Measurements from ENCODE around the gene MFSD8.
"Not testable (repeated sequence)": the region's sequence is repeated elsewhere in the genome, so short reads cannot be mapped to it uniquely, and the experiment has no call there.

Gene MFSD8

GRCh38 chr4:127931836-127932235, 33.1 kb downstream of the MFSD8 start:
- not testable (repeated sequence) for DNase-seq

- no peak for DNase-seq
These were observed 34.8 kb downstream of the MFSD8 start for GRCh38 chr4:127930175-127930574.

GRCh38 chr4:127925720-127926119, 39.3 kb downstream of the MFSD8 start:
- DNase-seq = not testable (repeated sequence)

- no peak for DNase-seq
These were observed 42.7 kb downstream of the MFSD8 start for GRCh38 chr4:127922226-127922625.

GRCh38 chr4:127920521-127920920, 44.5 kb downstream of the MFSD8 start:
- DNase-seq = no peak

DNA sequence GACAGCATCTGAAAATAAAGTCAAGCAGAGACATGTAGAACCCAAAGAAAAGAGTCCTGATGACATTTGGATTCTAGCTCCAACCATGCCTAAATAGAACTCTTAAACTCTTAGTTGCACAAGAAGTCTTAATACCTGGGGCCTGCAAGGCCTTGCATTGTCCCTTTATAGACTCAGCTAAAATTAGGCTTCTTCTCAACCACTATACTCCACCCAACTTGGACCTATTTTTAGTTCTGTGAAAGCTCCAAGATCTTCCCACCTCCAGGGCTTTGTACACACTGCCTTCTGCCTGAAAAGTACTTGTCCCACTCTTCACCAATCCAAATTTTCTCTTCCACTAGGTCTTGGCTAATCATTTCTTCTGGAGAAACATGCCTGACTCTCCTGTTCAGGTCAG, 47.8 kb downstream of the MFSD8 start:
- DNase-seq = no peak

DNA sequence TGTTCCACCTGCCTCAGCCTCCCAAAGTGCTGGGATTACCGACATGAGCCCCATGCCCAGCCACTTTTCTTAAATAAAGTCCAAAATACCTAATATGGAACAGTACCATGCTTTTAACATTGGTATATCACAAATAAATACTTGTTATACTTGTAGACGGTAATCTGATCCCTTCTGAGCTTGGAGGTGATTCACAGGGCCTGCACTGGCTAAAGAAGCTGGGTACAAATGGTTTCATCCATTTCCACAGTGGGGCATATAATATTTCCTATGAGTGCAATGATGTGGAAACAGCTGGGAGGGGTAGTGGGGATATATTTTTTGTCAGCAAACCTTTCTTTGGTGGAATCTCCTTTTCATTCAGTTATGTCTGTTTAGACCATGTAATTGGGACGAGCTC, 48.5 kb downstream of the MFSD8 start:
- DNase-seq = no peak

- no peak for DNase-seq
These were observed 59.9 kb downstream of the MFSD8 start for GRCh38 chr4:127905029-127905428.

GRCh38 chr4:127899682-127900081, 65.3 kb downstream of the MFSD8 start:
- DNase-seq = not testable (repeated sequence)

- DNase-seq = no peak
These were observed 68.4 kb downstream of the MFSD8 start for GRCh38 chr4:127896528-127896927.

- no peak for DNase-seq
These were observed 68.9 kb downstream of the MFSD8 start for GRCh38 chr4:127896069-127896468.

GRCh38 chr4:127889903-127890302, 75.1 kb downstream of the MFSD8 start:
- DNase-seq = no peak

DNA sequence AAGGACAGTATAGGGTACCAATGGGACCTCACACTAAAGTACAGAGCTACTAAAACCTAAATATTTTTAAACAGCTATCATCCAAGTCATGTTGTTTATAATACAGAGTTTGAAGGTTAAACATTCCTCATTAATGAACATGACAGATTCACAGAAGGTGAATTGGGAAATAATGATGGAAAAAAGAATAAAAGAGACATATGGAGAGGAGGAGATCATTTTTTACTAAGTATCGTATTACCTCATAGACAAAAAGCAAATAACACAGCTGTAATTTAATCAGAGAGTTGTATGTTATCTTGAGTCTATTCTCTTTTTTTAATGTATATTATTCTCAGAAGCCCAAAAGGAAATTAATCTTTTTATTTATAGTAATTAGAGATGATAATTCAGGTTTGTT, 76.4 kb downstream of the MFSD8 start:
- no peak for DNase-seq

DNA sequence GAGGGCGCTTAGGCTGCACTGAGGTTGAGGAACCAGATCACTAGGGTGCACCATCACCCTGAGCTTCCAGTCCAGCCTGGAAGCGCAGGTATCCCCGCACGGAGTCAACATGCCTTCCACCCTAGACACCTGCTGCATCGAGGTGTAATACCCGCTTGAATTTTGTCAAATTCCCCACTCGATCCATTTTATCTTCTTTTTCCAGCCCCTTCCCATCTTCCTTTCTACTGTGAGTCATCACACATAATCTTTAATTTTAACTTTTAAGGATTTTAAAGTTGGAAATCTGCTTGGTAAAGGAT, 83.5 kb downstream of the MFSD8 start:
- no peak for DNase-seq

GRCh38 chr4:127880763-127881562, 84.0 kb downstream of the MFSD8 start, which contains the start of gene PLK4:
Gene PLK4 (plus strand): TSS chr4:127880893. CDS start chr4:127881135, 242 bp downstream.
- peak; percentile 83 for DNase-seq

- DNase-seq = no peak
These were observed 89.2 kb downstream of the MFSD8 start for GRCh38 chr4:127875791-127876190.

DNA sequence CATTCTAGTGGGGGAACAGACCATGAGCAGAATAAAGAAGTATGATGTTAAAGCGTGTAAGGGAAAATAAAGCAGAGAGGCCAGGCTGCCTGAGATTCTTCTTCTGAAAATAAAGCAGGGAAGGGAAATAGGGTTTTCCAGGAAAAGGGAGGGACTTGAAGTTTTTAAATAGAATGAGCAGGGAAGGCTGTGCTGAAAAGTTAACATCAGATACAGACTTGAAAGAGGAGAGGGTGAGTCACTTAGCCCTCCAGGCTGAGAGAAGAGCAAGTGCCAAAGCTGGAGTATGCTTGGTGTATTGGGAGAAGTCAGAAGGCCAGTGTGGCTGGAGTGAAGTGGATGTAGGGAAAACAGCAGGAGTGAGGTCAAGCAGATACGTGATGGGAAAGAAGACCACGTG, 94.3 kb downstream of the MFSD8 start:
- no peak for DNase-seq

DNA sequence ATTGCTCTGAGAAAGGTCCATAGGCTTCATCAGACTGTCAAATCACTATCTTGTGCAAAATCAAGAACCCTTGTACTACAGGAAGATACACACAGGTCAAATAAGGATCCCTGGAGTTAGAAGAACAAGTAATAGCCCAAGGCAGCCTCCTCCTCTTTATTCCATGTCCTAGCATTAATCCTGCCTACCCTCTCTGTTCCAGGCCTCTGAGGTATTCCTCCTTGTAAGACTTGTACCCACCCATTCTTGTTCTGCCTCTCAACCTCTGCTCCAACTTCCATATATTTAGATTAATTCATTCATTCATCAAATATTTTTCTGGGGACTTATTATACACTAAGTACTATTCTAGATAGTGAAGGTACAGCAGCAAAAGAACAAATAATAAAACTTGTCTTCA, 94.7 kb downstream of the MFSD8 start:
- DNase-seq = no peak

- DNase-seq = no peak
These were observed 96.8 kb downstream of the MFSD8 start for GRCh38 chr4:127868196-127868595.

Data from NCI-H510A (cell line).